ENCODE measurements around the gene MDFI.
"Not testable (repeated sequence)": the region's sequence is repeated elsewhere in the genome, so short reads cannot be mapped to it uniquely, and the experiment has no call there.

Gene MDFI

DNA sequence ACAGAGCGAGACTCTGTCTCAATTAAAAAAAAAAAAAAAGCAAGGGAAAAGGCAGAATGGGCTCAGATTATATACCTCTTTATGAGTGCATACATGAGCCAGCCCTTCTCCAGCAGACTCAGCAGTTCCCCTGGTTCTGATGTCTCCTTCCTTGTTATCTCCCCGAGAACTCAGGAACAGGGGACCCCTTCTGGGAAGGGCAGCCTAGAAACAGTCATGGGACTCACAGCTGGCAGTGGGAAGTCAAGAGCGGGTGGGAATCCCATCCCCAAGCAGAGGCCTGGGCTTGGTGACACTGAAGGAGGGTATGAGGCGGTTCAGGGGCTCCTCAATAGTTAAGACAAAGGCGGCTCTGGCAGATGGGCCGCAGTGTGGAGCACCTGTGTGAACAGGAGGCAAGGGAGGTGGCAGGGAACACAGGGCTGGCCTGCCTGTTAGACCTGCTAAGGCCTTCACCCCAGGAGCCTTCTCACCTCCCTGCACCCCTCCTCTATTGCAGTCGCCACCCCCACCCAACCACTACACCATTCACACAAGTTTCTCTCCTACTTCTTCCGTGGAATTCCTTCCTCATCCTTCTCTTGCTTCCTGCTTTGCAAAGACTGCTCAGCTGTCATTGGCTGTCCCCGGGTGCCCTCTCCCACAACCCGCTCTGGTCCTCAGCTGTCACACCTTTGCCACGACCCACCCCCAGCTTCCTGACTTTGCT, 29.7 kb upstream of the MDFI start:
- TF ChIP-seq, protein P1, sequence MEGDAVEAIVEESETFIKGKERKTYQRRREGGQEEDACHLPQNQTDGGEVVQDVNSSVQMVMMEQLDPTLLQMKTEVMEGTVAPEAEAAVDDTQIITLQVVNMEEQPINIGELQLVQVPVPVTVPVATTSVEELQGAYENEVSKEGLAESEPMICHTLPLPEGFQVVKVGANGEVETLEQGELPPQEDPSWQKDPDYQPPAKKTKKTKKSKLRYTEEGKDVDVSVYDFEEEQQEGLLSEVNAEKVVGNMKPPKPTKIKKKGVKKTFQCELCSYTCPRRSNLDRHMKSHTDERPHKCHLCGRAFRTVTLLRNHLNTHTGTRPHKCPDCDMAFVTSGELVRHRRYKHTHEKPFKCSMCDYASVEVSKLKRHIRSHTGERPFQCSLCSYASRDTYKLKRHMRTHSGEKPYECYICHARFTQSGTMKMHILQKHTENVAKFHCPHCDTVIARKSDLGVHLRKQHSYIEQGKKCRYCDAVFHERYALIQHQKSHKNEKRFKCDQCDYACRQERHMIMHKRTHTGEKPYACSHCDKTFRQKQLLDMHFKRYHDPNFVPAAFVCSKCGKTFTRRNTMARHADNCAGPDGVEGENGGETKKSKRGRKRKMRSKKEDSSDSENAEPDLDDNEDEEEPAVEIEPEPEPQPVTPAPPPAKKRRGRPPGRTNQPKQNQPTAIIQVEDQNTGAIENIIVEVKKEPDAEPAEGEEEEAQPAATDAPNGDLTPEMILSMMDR (IDR thresholded peaks at IDR 0.05; ENCODE audit: low read length, missing control alignments): no peak
- DNase-seq (ENCODE audit: low read depth): no peak
- no peak overlapping the region for H3K4me3 ChIP-seq (replicated peaks; ENCODE audit: low read depth, low read length)

GRCh38 chr6:41614715-41615114, 23.6 kb upstream of the MDFI start:
- TF ChIP-seq, protein P1 (IDR thresholded peaks at IDR 0.05; ENCODE audit: low read length, missing control alignments): no peak
- DNase-seq (ENCODE audit: low read depth): no peak
- H3K4me3 ChIP-seq (replicated peaks; ENCODE audit: low read depth, low read length): no peak overlapping the region

DNA sequence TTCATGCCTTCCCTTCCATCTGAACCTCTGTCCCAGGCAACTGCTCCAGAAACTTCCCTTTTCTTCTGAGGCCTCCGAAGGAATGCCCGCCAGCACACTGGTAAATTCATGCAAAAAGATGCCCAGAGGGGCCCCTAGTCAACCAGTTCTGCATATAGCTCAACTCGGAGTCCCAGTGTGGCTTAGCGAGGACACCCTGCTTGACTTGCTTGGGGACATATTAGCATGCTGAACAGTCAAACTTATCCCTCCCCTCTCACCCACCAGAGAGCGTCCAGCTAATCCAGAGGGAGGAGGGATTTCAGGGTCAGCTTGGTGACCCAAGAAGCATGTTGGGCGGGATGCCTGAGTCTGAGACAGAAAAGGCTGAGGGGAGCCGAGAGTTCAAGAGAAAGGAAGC, 23.0 kb upstream of the MDFI start:
- no peak for DNase-seq (ENCODE audit: low read depth)
- H3K4me3 ChIP-seq (replicated peaks; ENCODE audit: low read depth, low read length): no peak overlapping the region
- TF ChIP-seq, protein P1 (IDR thresholded peaks at IDR 0.05; ENCODE audit: low read length, missing control alignments): no peak

DNA sequence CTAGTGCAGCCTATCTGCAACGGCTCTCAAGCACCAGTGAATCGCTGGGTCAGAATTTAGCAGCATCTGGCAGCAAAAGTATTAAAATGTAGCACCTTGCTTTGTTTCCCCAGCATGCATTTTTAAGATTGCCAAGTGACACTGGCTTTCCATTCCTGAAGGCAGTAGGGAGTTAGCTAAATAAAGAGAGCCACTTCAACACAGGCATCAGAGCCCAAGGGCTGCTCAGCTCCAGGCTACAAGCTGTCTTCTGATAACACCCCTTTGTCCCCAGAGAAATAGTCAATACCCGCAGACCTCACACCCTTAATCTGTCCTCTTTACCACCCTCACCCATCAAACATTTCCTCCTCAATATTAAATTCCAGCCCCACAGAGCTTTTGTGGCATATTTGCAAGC, 19.7 kb upstream of the MDFI start:
- H3K4me3 ChIP-seq (replicated peaks; ENCODE audit: low read depth, low read length): no peak overlapping the region
- no peak for DNase-seq (ENCODE audit: low read depth)
- TF ChIP-seq, protein P1 (IDR thresholded peaks at IDR 0.05; ENCODE audit: low read length, missing control alignments): no peak

- not testable (repeated sequence) for H3K4me3 ChIP-seq (replicated peaks; ENCODE audit: low read depth, low read length)
Observed at GRCh38 chr6:41619193-41619592, 19.1 kb upstream of the MDFI start.

DNA sequence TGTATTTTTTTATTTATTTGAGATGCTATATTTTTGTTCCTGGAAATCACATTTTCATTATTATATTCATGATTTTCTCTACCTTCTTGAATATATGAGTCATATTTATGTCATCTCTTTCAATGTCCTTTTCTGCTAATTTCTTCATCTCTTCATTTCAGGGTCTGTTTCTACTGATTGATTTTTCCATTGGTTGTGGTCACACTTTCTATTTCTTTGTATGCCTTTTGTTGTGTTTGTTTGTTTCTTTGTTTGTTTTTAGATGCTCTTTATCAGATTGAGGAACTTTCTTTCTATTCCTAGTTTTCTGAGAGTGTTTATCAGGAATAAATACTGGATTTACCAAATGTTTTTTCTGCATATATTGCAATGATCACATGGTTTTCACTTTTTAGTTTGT, 16.9 kb upstream of the MDFI start:
- no peak for DNase-seq (ENCODE audit: low read depth)

More at GRCh38 chr6:41619193-41619592, 19.1 kb upstream of the MDFI start:
- not testable (repeated sequence) for DNase-seq (ENCODE audit: low read depth)

GRCh38 chr6:41621802-41622201, 16.5 kb upstream of the MDFI start:
- TF ChIP-seq, protein P1 (IDR thresholded peaks at IDR 0.05; ENCODE audit: low read length, missing control alignments): no peak
- H3K4me3 ChIP-seq (replicated peaks; ENCODE audit: low read depth, low read length): no peak overlapping the region
- no peak for DNase-seq (ENCODE audit: low read depth)

More for the DNA sequence above, 16.9 kb upstream of the MDFI start:
- no peak overlapping the region for H3K4me3 ChIP-seq (replicated peaks; ENCODE audit: low read depth, low read length)
- TF ChIP-seq, protein P1 (IDR thresholded peaks at IDR 0.05; ENCODE audit: low read length, missing control alignments): no peak
